Fibroblast of pulmonary artery (primary cell): ENCODE measurements around the gene RASL11A.
A peak's percentile ranks its signal among the peaks of the same experiment; 100 is the strongest.

Experiments
- DNase-seq: peaks from one replicate; pipeline ENCODE4 v3.0.0-alpha.2; 2010; ENCODE audit warnings: low read depth
- H3K4me3 ChIP-seq: replicated peaks from 2 replicates; pipeline ENCODE4 v1.5.1; 2011; ENCODE audit warnings: low read depth, mild to moderate bottlenecking, control low read depth, low read length, moderate library complexity
- TF ChIP-seq, protein P1 (sequence below): IDR thresholded peaks from 2 replicates; pipeline ENCODE4 v1.5.1; 2011; ENCODE audit warnings: mild to moderate bottlenecking, control low read depth, low read length, inconsistent platforms; ENCODE audit errors: missing control alignments

RASL11A gene

GRCh38 chr13:27276188-27276587, 5.6 kb downstream of the RASL11A start:
- no peak overlapping the region for H3K4me3 ChIP-seq
- TF ChIP-seq, protein P1, sequence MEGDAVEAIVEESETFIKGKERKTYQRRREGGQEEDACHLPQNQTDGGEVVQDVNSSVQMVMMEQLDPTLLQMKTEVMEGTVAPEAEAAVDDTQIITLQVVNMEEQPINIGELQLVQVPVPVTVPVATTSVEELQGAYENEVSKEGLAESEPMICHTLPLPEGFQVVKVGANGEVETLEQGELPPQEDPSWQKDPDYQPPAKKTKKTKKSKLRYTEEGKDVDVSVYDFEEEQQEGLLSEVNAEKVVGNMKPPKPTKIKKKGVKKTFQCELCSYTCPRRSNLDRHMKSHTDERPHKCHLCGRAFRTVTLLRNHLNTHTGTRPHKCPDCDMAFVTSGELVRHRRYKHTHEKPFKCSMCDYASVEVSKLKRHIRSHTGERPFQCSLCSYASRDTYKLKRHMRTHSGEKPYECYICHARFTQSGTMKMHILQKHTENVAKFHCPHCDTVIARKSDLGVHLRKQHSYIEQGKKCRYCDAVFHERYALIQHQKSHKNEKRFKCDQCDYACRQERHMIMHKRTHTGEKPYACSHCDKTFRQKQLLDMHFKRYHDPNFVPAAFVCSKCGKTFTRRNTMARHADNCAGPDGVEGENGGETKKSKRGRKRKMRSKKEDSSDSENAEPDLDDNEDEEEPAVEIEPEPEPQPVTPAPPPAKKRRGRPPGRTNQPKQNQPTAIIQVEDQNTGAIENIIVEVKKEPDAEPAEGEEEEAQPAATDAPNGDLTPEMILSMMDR = no peak
- peak; percentile 67 for DNase-seq

DNA sequence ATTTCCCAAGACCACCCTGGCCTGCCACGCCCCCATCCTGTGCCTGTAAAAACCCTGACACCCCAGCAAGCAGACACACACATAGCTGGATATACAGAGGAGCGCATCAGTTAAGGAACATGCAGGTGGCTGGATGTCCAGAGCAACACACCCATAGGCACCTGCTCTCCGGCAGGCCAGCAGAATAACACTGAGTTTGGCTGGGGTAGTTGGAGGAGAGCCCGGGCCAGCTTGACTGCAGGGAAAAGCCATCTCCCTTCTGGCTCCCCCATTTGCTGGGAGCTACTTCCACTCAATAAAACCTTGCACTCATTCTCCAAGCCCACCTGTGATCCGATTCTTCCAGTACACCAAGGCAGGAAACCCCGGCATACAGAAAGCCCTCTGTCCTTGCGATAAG, 8.9 kb downstream of the RASL11A start:
- no peak for DNase-seq
- H3K4me3 ChIP-seq = no peak overlapping the region
- TF ChIP-seq, protein P1 = no peak

GRCh38 chr13:27280009-27280656, 9.5 kb downstream of the RASL11A start:
- H3K4me3 ChIP-seq = no peak overlapping the region
- DNase-seq = no peak
- TF ChIP-seq, protein P1 = no peak

DNA sequence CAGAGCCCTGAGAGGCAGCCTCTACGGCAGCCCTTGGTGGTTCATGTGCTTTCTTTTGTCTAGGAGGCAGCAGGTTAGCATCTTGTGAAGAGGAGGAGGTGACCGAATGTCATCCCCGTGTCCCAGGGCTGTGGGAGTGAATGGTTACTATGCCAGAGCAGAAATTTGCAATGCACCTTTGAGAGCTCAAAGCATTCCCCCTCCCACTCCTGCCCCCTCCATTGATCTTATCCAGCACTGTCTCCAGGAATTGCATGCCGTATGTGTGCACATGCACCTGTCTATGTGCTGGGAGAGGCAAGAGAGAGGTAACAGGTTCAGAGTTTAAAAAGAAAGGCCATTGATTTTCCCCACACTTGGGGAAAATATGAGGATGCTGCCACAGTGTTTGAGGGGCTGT, 10.2 kb downstream of the RASL11A start:
- DNase-seq = no peak
- TF ChIP-seq, protein P1 = no peak
- no peak overlapping the region for H3K4me3 ChIP-seq

DNA sequence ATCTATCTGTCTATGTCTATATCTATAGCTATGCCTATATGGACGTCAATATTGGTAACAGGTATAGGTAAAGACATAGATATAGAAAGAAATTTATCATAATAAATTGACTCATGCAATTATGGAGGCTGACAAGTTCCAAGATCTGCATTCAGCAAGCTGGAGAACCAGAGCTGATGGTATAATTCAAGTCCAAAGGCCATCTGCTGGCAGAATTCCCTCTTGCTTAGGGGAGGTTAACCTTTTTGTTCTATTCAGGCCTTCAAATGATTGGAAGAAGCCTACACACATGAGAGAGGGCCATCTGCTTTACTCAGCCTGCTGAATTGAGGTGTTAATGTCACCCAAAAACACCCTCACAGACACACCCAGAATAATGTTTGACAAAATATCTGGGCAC, 10.8 kb downstream of the RASL11A start:
- DNase-seq = peak; percentile 20
- H3K4me3 ChIP-seq = no peak overlapping the region
- TF ChIP-seq, protein P1 = no peak

DNA sequence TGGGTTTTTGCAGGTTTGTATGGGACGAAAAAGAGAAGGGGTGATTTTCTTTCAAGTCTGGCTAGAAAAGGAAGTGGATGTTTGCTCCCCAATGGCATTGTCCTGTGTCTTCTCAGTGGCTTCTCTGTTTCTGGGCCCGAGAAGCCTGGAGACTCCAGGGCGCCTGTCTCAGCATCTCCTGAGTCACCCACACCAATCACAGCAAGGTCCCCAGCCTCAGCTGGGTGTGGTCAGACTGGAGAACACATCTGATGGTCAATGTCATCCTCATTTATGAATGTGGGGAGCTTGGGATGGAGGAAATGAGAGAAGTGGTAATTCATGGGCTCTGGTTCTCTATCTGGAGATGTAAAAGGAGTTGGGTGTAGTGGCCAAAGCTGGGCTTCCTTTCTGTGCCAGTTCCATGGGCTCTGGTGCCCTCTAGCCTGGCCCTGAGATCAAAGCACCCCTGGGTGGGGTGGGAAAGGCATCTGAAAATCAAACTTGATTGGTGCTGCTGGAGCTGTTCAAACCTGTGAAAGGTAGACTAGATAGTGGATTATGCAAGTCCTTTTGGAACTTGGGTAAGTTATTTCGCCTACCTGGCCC, 13.4 kb downstream of the RASL11A start:
- no peak overlapping the region for H3K4me3 ChIP-seq
- DNase-seq = peak; percentile 49
- TF ChIP-seq, protein P1 = peak; percentile 44

GRCh38 chr13:27288392-27288791, 17.8 kb downstream of the RASL11A start:
- H3K4me3 ChIP-seq = no peak overlapping the region
- TF ChIP-seq, protein P1 = no peak
- DNase-seq = no peak
